Gastrocnemius medialis (tissue), 4 donors: ENCODE data around the gene CPLX1.

ENCODE experiments used
- CTCF ChIP-seq, 5 experiments: fragments of 450-650 bp in 3 of 5; fragments of 200-600 bp in 2 of 5; sonication (generic) in 2 of 5; IDR thresholded peaks in 4 of 5; conservative IDR thresholded peaks in 1 of 5; 1 replicate in 4 of 5; 2 replicates in 1 of 5; pipeline ENCODE4 v1.5.1; 2016 to 2019; ENCODE audit warnings: antibody characterized with exemption in 5 of 5, mild to moderate bottlenecking in 3 of 5, moderate library complexity in 3 of 5
- POLR2A ChIP-seq, 2 donors: fragments of 450-650 bp; IDR thresholded peaks; one replicate each; pipeline ENCODE4 v1.6.1; 2017; ENCODE audit warnings: antibody characterized with exemption in 2 of 2, mild to moderate bottlenecking in 2 of 2, moderate library complexity in 2 of 2

GRCh38 chr4:858041-858481 lies 32.1 kb upstream of the CPLX1 start:
- no peak for TF ChIP-seq POLR2A (IDR thresholded peaks at IDR 0.05)
- TF ChIP-seq CTCF (IDR thresholded peaks at IDR 0.05 in 4 of 5, conservative IDR thresholded peaks at IDR 0.05 in 1 of 5) = no peak
